ENCODE measurements around the gene C1D. TPM values are rescaled to one million over a fixed set of nuclear protein-coding genes. Genes with fewer than 3 reads are reported as not detected.
"Not testable (repeated sequence)": the region's sequence is repeated elsewhere in the genome, so short reads cannot be mapped to it uniquely, and the experiment has no call there.

The C1D gene
- polyA plus RNA-seq, 3 donors = 12.3 to 29.4 (median 22.6) TPM

DNA sequence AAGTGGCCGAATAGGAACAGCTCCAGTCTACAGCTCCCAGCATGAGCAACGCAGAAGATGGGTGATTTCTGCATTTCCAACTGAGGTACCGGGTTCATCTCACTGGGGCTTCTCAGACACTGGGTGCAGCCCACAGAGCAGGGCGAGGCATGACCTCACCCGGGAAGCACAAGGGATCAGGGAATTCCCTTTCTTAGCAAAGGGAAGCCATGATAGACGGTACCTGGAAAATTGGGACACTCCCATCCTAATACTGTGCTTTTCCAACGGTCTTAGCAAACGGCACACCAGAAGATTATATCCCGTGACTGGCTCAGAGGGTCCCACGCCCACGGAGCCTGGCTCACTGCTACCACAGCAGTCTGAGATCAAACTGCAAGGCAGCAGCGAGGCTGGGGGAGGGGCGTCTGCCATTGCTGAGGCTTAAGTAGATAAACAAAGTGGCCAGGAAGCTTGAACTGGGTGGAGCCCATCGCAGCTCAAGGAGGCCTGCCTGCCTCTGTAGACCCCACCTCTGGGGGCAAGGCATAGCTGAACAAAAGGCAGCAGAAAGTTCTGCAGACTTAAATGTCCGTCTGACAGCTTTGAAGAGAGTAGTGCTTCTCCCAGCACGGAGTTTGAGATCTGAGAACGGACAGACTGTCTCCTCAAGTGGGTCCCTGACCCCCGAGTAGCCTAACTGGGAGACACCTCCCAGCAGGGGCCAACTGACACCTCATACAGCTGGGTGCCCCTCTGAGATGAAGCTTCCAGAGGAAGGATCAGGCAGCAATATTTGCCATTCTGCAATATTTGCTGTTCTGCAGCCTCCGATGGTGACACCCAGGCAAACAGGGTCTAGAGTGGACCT, 1.2 kb upstream of the C1D start:
- WGBS, 3 donors = 72 to 76% (median 76%) methylated on average over 19 of the region's 19 CpGs
- not testable (repeated sequence) for H3K27ac ChIP-seq (ENCODE audit: low read depth, low read length)

DNA sequence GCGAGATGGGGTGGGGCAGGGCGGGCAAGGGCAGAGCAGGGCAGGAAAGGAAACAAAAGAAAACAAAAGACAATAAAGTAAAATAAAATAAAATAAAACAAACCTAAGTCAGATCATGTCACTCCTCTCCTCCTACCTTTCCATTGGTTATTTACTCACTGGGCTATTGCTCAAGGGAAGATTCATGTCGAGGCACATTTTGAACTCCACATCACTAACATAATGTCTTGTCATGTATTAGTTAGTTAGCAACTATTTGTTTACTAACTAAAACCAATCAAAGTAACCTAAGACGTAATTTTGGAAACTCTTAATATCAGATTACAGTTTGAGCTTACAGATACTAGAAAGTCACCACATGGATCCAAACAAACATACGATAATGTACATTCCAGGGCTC, 2.2 kb downstream of the C1D start:
- no peak overlapping the region for H3K27ac ChIP-seq (ENCODE audit: low read depth, low read length)
- WGBS, 3 donors = 77 to 92% (median 90%) methylated on average over 5 of the region's 5 CpGs

DNA sequence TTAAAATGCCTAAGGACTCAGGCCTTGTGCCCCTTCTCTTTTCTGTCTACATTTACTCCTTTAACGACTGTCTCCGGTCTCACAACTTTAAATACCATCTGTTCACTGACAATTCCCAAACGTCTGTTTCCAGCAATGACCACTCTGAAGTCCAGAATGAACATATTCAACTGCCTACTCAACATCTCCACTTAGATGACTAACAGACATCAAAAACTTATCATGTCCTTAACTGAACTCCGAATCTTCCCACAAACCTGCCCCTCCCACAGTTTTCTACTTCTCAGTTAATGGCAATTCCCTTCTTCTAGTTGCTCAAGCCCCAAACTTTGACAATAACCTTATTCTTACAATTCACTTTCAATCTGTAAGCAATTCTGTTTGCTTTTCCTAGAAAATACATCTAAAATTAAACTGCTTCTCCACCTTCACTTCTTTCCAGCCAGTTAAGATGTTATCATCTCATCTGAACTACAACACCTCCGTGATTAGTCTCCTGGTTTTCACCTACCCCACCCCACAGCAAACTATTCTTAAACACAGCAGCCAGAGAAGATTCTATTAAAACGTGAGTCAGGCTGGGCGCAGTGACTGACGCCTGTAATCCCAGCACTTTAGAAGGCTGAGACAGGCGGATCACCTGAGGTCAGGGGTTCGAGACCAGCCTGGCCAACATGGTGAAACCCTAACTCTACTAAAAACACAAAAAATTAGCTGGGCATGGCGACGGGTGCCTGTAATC, 2.8 kb downstream of the C1D start:
- H3K27ac ChIP-seq (ENCODE audit: low read depth, low read length) = no peak overlapping the region
- WGBS, 3 donors = 80 to 83% (median 81%) methylated on average over 12 of the region's 12 CpGs

DNA sequence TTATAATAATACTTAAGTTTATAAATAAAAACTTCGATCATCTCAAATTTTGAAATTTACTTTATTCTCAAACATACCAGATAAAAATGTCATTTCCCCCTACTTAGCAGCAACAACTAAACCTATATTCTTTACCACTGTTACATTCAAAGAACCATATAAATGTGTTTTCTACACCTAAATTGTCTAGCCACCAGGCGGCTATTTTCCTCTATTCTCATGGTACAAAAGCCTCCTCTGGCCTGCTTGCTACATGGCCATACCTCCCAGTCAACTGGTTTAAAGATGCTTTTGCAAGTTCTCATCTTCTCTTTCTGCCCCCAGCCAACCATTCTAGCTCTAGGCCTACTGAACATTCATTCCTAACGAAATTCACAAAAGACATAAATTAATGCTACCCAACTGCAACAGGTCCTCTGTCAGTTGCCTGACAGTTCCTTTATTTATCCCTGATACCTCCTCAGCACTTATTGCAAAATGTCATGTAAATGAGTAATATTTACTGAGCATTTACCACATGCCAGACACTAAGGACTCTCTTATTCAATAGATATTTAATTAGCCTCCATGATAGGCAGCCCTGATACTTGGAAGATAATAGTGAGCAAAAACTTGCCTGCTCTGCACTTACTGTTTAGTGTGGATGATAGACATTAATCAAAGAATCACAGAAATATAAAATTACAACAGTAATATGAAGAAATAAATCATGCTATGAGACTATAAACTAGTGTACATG, 5.0 kb downstream of the C1D start:
- 84 to 90% (median 86%) methylated on average over 3 of the region's 3 CpGs for WGBS, 3 donors
- H3K27ac ChIP-seq (ENCODE audit: low read depth, low read length) = no peak overlapping the region

DNA sequence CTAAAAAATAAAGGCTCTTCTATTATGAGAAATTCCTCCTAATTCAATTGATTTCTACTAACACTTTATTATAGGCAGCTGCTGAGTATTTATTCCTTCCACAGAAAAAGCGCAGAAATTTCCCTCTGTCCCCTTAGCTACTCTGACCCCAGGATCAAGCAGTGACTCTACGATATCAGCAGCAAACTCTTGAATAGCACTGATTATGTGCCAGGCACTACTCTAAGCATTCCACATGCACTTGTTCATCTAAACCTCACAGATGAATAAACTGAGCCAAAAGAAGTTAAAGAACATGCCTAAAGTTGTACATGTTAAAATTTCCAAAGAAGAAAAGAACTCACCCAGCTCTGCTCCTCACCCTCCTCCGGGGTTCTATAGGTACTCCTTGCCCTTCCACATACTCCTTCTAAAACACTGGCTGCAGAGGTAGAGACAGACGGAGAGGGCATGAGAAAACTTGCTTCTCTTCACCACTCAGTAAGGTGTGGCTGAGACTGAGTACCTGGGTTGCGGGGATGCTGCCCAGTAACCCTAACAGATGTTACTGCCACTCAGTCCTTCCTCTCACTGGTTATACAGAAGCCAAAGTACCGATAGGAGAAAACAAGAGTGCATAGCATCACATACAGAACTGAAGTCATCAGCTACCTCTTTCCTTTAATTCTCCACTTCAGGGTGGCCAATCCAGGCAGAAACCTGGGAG, 9.9 kb downstream of the C1D start:
- H3K27ac ChIP-seq (ENCODE audit: low read depth, low read length) = no peak overlapping the region
- 86 to 93% (median 88%) methylated on average over 6 of the region's 6 CpGs for WGBS, 3 donors

DNA sequence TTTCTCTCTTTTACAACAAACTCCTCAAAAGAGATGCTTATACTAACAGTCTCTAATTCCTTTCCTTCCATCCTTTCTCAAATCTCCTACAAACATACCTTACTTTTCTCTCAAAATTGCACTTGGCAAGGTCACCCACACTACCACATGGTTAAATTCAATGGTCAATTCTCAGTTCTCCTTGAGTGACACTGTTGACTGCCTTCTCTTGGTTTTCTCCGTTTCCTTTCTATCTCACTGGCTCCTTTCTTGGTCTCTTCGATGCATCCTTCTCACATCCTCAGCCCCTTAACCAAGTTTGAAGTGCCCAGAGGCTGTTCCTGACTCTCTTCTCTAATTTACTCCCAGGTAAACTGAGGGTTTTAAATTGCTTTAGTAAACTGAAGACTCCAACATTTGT, 12.5 kb downstream of the C1D start:
- 83 to 98% (median 95%) methylated on average over 2 of the region's 2 CpGs for WGBS, 3 donors
- H3K27ac ChIP-seq (ENCODE audit: low read depth, low read length) = no peak overlapping the region

DNA sequence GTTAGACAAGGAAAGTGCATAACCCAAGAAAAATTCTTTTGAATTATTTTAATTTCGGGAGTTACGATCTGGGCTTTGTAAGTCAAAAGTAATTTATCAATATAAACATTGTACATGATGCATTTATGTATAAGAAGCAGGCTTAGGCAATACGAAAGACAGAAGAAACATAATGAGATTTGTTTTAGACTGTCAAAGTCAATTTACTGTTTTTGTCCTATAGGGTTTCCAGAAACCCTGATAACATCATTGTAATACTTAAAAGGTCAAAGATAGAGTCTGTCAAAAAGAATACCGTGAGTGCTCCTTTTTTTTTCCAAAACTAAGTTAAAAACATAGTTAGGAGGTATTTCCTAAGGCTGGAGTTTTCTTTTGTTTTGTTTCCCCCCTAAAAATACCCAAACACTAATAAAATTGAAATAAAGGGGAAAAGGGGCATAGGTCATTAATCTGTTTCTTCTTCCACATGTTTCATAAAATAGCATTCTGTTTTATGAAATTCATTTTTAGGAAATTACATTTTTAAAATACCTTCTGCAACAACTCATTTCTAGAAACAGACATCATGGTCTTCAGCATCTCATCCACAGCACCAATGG, 16.1 kb downstream of the C1D start:
- WGBS, 3 donors = 71 to 82% (median 79%) methylated on average over 4 of the region's 4 CpGs
- no peak overlapping the region for H3K27ac ChIP-seq (ENCODE audit: low read depth, low read length)

DNA sequence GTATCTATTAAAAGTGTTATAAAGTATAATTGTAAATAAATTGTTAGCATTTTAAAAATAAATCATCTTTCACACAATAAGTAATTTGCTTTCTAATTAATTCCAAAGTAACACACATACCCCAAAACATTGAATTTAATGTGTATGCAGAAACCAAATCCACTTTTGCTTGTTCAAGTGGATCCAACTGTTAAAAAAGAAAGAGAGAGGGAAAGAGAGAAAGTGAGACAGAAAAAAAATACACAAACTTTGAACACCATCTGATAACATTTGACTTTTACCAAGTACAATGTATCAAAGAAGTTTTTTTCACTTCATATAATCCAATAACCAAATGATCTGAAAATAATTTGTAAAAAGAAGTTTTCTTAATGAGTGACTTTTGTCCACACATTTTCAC, 16.6 kb downstream of the C1D start:
- H3K27ac ChIP-seq (ENCODE audit: low read depth, low read length) = no peak overlapping the region

DNA sequence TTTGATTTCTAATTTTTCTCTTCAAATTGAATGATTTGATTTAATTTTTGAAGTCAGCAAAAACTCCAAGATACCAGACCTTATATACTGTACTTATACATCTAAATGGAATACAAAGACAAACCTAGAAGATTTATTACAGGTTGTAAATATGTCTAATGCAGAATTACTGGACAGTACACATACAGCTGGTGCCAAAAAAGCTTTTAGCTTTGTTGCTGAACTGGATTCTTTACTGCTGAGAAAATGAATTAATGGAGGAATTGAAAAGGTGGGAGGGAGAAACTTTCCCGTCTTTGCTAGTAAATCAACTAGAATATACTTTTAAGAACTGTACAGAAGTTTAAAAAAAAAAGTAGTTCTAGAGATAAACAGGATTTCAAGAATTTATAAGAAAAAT, 17.5 kb downstream of the C1D start:
- 64 to 73% (median 66%) methylated on average over 1 of the region's 1 CpG for WGBS, 3 donors

DNA sequence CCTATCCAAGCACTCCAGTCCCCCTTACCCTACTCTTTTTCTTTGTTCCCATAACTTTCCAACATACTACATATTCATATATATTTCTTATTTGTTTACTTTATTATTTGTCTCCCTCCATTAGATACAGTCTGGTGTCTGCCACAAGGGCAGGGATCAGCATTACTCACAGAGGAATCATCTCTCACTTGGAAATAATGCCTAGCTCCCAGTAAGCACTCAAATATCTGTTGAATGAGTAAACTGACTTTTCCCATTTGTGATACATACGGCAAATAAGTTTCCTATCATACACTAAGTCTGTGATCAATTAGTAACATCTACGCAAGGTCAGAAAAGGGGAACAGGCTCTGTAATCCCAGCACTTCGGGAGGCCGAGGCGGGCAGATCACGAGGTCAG, 18.7 kb downstream of the C1D start:
- 84 to 94% (median 92%) methylated on average over 6 of the region's 6 CpGs for WGBS, 3 donors
- H3K27ac ChIP-seq (ENCODE audit: low read depth, low read length) = no peak overlapping the region

More for the DNA sequence above, 17.5 kb downstream of the C1D start:
- H3K27ac ChIP-seq (ENCODE audit: low read depth, low read length) = no peak overlapping the region

DNA sequence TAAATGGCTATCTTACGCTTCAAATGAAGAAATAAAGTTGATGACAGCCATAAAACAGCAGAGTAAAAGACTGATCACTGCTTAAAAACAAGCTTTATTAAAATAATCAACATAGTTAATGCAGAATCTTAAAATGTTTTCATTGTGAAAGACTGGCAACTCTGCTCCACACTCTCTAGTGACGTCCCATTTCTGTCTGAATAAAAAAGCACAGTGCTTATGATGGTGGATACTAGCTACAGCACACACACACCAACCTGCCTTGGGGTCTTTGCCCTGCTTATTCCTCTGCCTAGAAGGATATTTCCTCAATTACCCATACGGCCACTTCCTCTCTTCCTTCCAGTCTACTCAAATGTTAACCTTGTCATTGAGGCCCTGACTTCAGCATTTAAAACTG, 19.1 kb downstream of the C1D start:
- no peak overlapping the region for H3K27ac ChIP-seq (ENCODE audit: low read depth, low read length)
- 82 to 93% (median 83%) methylated on average over 3 of the region's 3 CpGs for WGBS, 3 donors

DNA sequence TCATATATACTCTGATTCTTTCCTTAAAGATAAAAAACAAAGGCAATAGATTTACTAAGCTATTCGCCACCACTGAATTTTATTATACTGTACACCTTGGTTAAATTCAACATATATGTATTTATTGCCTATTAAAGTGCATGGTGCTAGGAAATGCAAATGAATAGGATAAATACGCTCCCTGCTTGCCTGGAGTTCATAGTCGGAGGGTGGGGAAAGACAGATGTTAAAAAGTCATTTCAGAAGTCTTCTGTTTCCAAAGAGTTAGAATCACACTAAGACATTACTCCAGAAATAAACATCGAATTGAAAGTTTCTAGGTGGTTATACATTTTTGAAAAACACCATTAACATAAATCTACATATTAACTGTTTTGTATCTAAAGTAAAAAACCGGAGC, 19.8 kb downstream of the C1D start:
- 86 to 89% (median 86%) methylated on average over 5 of the region's 5 CpGs for WGBS, 3 donors
- no peak overlapping the region for H3K27ac ChIP-seq (ENCODE audit: low read depth, low read length)

DNA sequence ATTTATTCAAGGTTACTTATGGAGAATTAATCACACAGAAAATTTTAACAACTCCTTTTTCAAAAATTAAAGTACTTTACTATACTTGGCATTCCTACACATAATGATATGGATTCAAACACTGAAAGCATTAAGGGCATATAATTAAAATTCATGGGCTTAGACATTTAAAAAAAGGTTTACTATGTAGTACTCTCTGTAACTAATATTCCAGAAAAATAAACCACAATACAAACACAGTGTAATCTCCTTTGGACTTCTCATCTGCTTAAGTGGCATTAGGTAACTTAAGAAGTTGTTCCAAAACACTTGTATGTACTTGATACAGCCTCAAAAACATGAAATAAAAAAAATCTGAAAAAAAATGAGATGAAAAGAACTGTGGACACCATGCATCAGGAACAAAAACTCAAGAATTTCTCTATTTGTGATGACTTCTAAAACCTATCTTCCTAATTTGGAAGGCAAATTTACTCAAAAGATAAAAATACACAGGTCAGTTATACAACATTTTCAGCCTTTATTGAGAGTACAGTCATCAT, 21.0 kb downstream of the C1D start:
- H3K27ac ChIP-seq (ENCODE audit: low read depth, low read length) = no peak overlapping the region

DNA sequence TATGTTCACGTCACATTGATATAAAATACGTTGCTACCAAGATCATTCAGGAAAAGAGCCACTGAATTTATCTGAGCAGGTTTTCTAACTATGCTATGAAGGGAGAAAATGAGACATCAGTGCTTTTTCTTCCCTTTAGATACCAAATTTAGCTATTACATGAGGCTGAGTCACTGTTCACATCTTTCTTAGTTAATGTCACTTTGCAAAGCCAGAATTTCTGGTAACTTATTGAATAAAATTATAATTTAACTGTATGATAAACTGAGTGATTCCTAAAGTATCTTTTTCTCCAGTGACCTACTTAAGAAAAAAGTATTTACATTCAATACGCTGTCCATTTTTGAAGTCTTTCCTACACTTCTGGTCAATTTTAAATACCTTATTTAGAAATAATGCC, 22.7 kb downstream of the C1D start:
- no peak overlapping the region for H3K27ac ChIP-seq (ENCODE audit: low read depth, low read length)
- WGBS, 3 donors = 64 to 93% (median 90%) methylated on average over 3 of the region's 3 CpGs

DNA sequence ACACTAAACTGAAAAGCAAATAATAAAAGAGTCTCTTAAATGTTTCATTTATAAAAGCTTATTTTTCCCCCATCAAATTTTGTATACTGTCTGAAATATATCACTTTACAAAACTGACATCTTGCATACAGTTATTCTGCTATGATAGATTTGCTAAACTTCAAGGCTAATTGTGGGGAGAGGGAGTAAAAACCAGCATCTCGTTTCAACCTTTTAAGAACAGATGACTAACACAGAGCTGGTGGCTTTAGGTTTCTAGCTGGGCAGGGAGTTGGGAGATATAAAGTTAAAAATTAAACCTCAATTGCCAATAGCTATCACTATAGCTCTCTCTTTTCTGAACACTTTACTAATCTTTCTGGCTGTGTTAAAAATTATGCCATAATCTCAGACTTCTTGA, 23.5 kb downstream of the C1D start:
- no peak overlapping the region for H3K27ac ChIP-seq (ENCODE audit: low read depth, low read length)
- 19 to 65% (median 43%) methylated on average over 1 of the region's 1 CpG for WGBS, 3 donors

DNA sequence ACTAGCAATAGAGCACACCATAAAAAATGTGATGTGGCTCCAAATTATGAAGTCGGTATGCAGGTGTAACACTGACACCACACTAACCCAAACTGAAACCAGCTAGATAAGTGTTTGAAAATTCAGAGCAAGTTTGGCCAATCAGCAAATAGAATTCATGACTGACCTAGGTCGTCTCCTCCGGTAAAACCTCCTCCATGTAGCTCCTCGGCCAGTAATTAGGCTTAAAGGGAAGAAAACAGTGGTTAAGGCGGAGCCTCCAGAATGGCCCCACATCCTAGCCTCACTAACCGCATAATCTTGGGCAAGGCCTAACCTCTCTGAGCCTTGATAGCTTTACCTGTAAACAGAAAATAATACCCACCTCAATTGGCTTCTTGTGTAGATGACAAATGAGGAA, 30.1 kb downstream of the C1D start:
- 73 to 78% (median 76%) methylated on average over 6 of the region's 6 CpGs for WGBS, 3 donors
- no peak overlapping the region for H3K27ac ChIP-seq (ENCODE audit: low read depth, low read length)

DNA sequence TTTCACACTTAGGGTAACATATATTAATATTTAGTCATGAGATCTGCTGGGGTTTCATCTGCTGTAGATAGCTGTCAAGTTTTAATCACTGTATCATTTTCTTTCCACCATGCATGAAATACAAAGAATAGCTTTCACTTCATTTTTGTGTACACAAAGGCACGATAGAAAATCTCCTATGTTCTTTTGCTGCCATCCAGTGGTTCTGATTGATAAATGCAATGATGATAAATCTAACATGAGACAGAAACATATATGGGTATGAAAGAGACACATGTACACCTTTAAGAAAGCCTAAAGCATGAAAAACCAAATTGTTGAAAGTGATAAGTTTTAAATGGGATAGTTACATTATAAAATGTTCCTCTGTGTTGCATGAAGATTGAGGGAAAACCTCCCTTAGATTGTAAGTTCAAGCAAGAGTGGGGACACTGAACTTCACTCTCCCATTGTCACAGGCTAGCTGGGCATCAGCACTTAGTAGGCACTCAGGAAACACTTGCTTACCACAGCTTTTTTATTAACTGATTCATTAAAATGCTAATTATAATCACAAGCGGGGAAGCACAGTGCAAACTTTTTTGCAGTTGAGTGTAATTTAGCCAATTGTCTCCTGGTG, 31.2 kb downstream of the C1D start:
- 36 to 49% (median 45%) methylated on average over 2 of the region's 2 CpGs for WGBS, 3 donors

DNA sequence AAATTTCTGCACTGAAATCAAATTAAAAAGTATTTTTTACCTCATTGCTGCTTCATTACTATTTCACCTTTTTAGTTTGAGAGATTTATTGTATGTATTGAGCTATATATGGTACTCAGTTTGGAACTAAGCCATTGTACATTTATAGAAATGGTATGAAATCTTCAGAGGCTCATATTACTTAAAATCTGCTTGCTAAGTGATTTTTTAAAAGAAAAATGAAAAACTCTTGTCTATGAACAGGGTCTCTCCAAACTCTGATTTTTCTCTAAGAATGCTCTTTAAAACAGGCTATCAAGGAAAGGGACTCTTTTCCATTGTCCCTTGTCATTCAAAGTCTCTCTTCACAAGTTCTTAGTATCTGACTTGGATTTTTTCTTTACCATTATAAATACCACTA, 31.8 kb downstream of the C1D start:
- H3K27ac ChIP-seq (ENCODE audit: low read depth, low read length) = no peak overlapping the region

More for the DNA sequence above, 31.2 kb downstream of the C1D start:
- no peak overlapping the region for H3K27ac ChIP-seq (ENCODE audit: low read depth, low read length)

Data from adipose tissue (tissue), 3 donors.